OCI-LY1 (cell line): ENCODE data around the gene TACC3.

Experiments used
- H2AFZ ChIP-seq: fragments of 200-600 bp; sonication (generic), shearing (Covaris generic); 2 replicates; pipeline ENCODE4 v1.6.0; 2014; ENCODE audit warnings: antibody characterized with exemption, mild to moderate bottlenecking, low read length
- H3F3A ChIP-seq: fragments of 200-600 bp; sonication (generic), shearing (Covaris generic); 2 replicates; pipeline ENCODE4 v1.6.0; 2014; ENCODE audit warnings: mild to moderate bottlenecking, antibody characterized with exemption, low read length, moderate library complexity; ENCODE audit not compliant: insufficient read depth
- H3K27ac ChIP-seq: fragments of 200-600 bp; sonication (generic); 2 replicates; pipeline ENCODE4 v1.5.1; 2014; ENCODE audit warnings: low read length, mixed run types, mild to moderate bottlenecking, low read depth; ENCODE audit not compliant: poor library complexity, severe bottlenecking
- H3K27me3 ChIP-seq: fragments of 200-600 bp; sonication (generic); 2 replicates; pipeline ENCODE4 v1.6.0; 2014; ENCODE audit warnings: antibody characterized with exemption, mild to moderate bottlenecking, low read length, moderate library complexity; ENCODE audit not compliant: insufficient read depth
- H3K36me3 ChIP-seq: fragments of 200-600 bp; sonication (generic); 2 replicates; pipeline ENCODE4 v1.6.1; 2014; ENCODE audit warnings: mild to moderate bottlenecking, antibody characterized with exemption, low read length, moderate library complexity, mixed read lengths; ENCODE audit not compliant: insufficient read depth
- H3K4me1 ChIP-seq: fragments of 200-600 bp; sonication (generic); 2 replicates; pipeline ENCODE4 v1.5.1; 2014; ENCODE audit warnings: mild to moderate bottlenecking, low read length, moderate library complexity; ENCODE audit not compliant: insufficient read depth, severe bottlenecking
- H3K4me2 ChIP-seq: fragments of 200-600 bp; sonication (generic), shearing (Covaris generic); 2 replicates; pipeline ENCODE4 v1.6.1; 2014; ENCODE audit warnings: low read length
- H3K4me3 ChIP-seq: fragments of 200-600 bp; sonication (generic); 2 replicates; pipeline ENCODE4 v1.5.1; 2014; ENCODE audit warnings: low read length, low read depth, mild to moderate bottlenecking, mixed read lengths; ENCODE audit not compliant: poor library complexity, severe bottlenecking
- H3K79me2 ChIP-seq: fragments of 200-600 bp; shearing (Covaris generic); 2 replicates; pipeline ENCODE4 v1.6.1; 2016; ENCODE audit warnings: mixed run types, low read length, mixed read lengths; ENCODE audit not compliant: insufficient read depth
- H3K9ac ChIP-seq: fragments of 200-600 bp; sonication (generic), shearing (Covaris generic); 2 replicates; pipeline ENCODE4 v1.6.1; 2014; ENCODE audit warnings: mild to moderate bottlenecking, low read length, mixed read lengths
- H3K9me2 ChIP-seq: fragments of 200-600 bp; sonication (generic), shearing (Covaris generic); 2 replicates; pipeline ENCODE4 v1.6.1; 2014; ENCODE audit warnings: low read depth, mild to moderate bottlenecking, low read length, mixed read lengths
- H3K9me3 ChIP-seq: fragments of 200-600 bp; shearing (Covaris generic); 2 replicates; pipeline ENCODE4 v1.6.1; 2014; ENCODE audit warnings: low read length, mixed read lengths
- H4K20me1 ChIP-seq: fragments of 200-600 bp; sonication (generic), shearing (Covaris generic); 2 replicates; pipeline ENCODE4 v1.6.0; 2016; ENCODE audit warnings: mild to moderate bottlenecking, low read length; ENCODE audit not compliant: insufficient read depth
- EZH2 ChIP-seq: fragments of 200-600 bp; sonication (generic), shearing (Covaris generic); IDR thresholded peaks from 2 replicates; pipeline ENCODE4 v1.8.0; 2017; ENCODE audit warnings: borderline replicate concordance, mixed run types, mild to moderate bottlenecking, antibody characterized with exemption, low read length, moderate library complexity, mixed read lengths
- TF ChIP-seq, protein P1 (sequence below): fragments of 200-600 bp; sonication (generic), shearing (Covaris generic); IDR thresholded peaks from 2 replicates; pipeline ENCODE4 v1.5.1; 2017; ENCODE audit warnings: mild to moderate bottlenecking, antibody characterized with exemption, low read length, moderate library complexity, mixed read lengths

TACC3 gene

DNA sequence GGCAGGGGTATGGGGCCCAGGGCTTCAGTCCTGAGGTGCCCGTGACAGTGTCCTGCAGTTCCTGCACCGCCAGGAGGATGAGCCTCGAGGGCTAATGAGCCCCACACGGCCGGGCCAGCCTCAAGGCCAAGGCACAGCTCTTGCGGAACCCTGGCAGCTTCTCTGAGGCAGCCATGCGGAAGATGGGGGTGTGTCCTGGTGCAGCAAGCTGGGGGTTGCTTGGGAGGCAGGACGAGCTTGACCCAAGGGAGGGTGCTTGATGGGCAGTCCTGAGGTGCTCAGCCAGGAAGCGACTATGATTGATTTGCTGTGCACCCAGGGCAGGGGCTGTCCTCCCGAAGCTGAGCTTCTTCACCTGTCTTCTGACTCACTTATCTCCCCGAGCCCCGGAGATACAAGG is 62.6 kb downstream of the TACC3 start:
- Histone ChIP-seq H3K36me3 (no peaks in the 10 kb centered on the region), H2AFZ (no peak overlapping the region), H4K20me1 (no peaks in the 10 kb centered on the region), H3K27me3 (no peaks in the 10 kb centered on the region), H3K27ac (no peak overlapping the region), H3F3A (no peaks in the 10 kb centered on the region), H3K9ac (no peak overlapping the region), H3K9me3 (no peaks in the 10 kb centered on the region), H3K9me2 (no peaks in the 10 kb centered on the region), H3K4me3 (no peak overlapping the region), H3K4me2 (no peak overlapping the region), H3K79me2 (no peaks in the 10 kb centered on the region), H3K4me1 (no peaks in the 10 kb centered on the region)
- TF ChIP-seq EZH2: no peak
- TF ChIP-seq, protein P1, sequence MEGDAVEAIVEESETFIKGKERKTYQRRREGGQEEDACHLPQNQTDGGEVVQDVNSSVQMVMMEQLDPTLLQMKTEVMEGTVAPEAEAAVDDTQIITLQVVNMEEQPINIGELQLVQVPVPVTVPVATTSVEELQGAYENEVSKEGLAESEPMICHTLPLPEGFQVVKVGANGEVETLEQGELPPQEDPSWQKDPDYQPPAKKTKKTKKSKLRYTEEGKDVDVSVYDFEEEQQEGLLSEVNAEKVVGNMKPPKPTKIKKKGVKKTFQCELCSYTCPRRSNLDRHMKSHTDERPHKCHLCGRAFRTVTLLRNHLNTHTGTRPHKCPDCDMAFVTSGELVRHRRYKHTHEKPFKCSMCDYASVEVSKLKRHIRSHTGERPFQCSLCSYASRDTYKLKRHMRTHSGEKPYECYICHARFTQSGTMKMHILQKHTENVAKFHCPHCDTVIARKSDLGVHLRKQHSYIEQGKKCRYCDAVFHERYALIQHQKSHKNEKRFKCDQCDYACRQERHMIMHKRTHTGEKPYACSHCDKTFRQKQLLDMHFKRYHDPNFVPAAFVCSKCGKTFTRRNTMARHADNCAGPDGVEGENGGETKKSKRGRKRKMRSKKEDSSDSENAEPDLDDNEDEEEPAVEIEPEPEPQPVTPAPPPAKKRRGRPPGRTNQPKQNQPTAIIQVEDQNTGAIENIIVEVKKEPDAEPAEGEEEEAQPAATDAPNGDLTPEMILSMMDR: no peak

DNA sequence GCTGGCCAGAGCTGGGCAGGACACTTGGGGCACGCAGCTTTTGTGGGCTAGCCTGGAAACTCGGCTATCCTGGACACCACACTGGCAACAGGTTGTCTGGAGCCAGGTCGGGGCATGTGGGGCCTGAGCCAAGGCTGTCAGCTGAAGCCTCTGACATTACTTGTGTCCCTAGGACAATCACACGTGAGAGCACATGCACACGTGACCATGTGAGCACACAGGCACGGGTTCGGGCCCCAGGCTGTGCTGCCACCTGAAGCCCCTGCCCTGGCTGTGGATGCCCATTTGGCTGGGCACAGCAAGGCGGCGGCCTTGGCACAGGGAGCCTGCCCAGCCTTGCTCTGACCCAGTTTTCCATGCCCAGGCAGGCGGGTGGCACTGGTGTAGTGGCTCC is 63.1 kb downstream of the TACC3 start:
- H3K9me2 ChIP-seq: no peaks in the 10 kb centered on the region
- H3K9me3 ChIP-seq: no peaks in the 10 kb centered on the region
- no peaks in the 10 kb centered on the region for H3K36me3 ChIP-seq
- no peaks in the 10 kb centered on the region for H3K4me1 ChIP-seq
- TF ChIP-seq, protein P1: no peak
- no peak for TF ChIP-seq EZH2
- H3K27ac ChIP-seq: no peak overlapping the region
- no peaks in the 10 kb centered on the region for H4K20me1 ChIP-seq
- H3K4me2 ChIP-seq: no peak overlapping the region
- no peaks in the 10 kb centered on the region for H3F3A ChIP-seq
- H3K9ac ChIP-seq: no peak overlapping the region
- no peaks in the 10 kb centered on the region for H3K27me3 ChIP-seq
- no peak overlapping the region for H3K4me3 ChIP-seq
- H3K79me2 ChIP-seq: no peaks in the 10 kb centered on the region
- no peak overlapping the region for H2AFZ ChIP-seq

GRCh38 chr4:1784789-1785591 is 63.7 kb downstream of the TACC3 start:
- Histone ChIP-seq H3K36me3 (no peaks in the 10 kb centered on the region), H4K20me1 (no peaks in the 10 kb centered on the region), H3K9me3 (no peaks in the 10 kb centered on the region), H3K4me3 (no peak overlapping the region), H3K4me1 (no peaks in the 10 kb centered on the region), H3K9ac (no peak overlapping the region), H3K9me2 (no peaks in the 10 kb centered on the region), H3K4me2 (no peak overlapping the region), H3K79me2 (no peaks in the 10 kb centered on the region), H3K27me3 (no peaks in the 10 kb centered on the region), H3F3A (no peaks in the 10 kb centered on the region), H3K27ac (no peak overlapping the region), H2AFZ (no peak overlapping the region)
- TF ChIP-seq, protein P1: no peak
- TF ChIP-seq EZH2: no peak
